Neural progenitor cell (in vitro differentiated cells): Measurements from ENCODE around the gene STRN. TPM values are rescaled to one million over a fixed set of nuclear protein-coding genes. Genes with fewer than 3 reads are reported as not detected.

Source experiments
- DNase-seq: peaks from one replicate; pipeline ENCODE4 v3.0.0-alpha.2; 2016; ENCODE audit warnings: low spot score
- H2AFZ ChIP-seq: fragments of 200-600 bp; sonication (generic); replicated peaks from 2 replicates; pipeline ENCODE4 v1.6.1; 2016; ENCODE audit warnings: antibody characterized with exemption
- H3F3A ChIP-seq: fragments of 200-600 bp; sonication (generic); 2 replicates; pipeline ENCODE4 v1.6.1; 2016; ENCODE audit warnings: antibody characterized with exemption, low read depth
- H3K27ac ChIP-seq: fragments of 200-600 bp; sonication (generic); 2 replicates; pipeline ENCODE4 v1.5.1; 2016; ENCODE audit warnings: mild to moderate bottlenecking
- H3K27me3 ChIP-seq: fragments of 200-600 bp; sonication (generic); 2 replicates; pipeline ENCODE4 v1.6.1; 2016; ENCODE audit warnings: mild to moderate bottlenecking, moderate library complexity
- H3K36me3 ChIP-seq: fragments of 200-600 bp; sonication (generic); 2 replicates; pipeline ENCODE4 v1.5.1; 2016
- H3K4me1 ChIP-seq: fragments of 200-600 bp; sonication (generic); 2 replicates; pipeline ENCODE4 v1.6.1; 2016; ENCODE audit warnings: mixed run types
- H3K4me2 ChIP-seq: fragments of 200-600 bp; sonication (generic); 2 replicates; pipeline ENCODE4 v1.6.1; 2016
- H3K4me3 ChIP-seq: fragments of 200-600 bp; sonication (generic); 2 replicates; pipeline ENCODE4 v1.5.1; 2016
- H3K79me2 ChIP-seq: fragments of 200-600 bp; sonication (generic); 2 replicates; pipeline ENCODE4 v1.6.1; 2016; ENCODE audit warnings: low read depth
- H3K9ac ChIP-seq: fragments of 200-600 bp; sonication (generic); 2 replicates; pipeline ENCODE4 v1.6.1; 2016
- H3K9me3 ChIP-seq: fragments of 200-600 bp; sonication (generic); 2 replicates; pipeline ENCODE4 v1.5.1; 2016; ENCODE audit warnings: low read depth
- H4K20me1 ChIP-seq: fragments of 200-600 bp; sonication (generic); 2 replicates; pipeline ENCODE4 v1.6.1; 2016; ENCODE audit warnings: low read depth
- H3K27ac Mint-ChIP-seq: 3 replicates; pipeline ENCODE4 v1.8.0; 2021; ENCODE audit warnings: mixed read lengths
- H3K27me3 Mint-ChIP-seq: 2 replicates; pipeline ENCODE4 v1.8.0; 2022; ENCODE audit warnings: low read depth, mild to moderate bottlenecking, inconsistent platforms, moderate library complexity, mixed read lengths; ENCODE audit not compliant: insufficient read depth
- H3K36me3 Mint-ChIP-seq: 3 replicates; pipeline ENCODE4 v1.8.0; 2021; ENCODE audit warnings: mixed read lengths
- H3K4me1 Mint-ChIP-seq: 3 replicates; pipeline ENCODE4 v1.8.0; 2021; ENCODE audit warnings: mixed read lengths
- H3K4me3 Mint-ChIP-seq: 3 replicates; pipeline ENCODE4 v1.8.0; 2021; ENCODE audit warnings: mild to moderate bottlenecking, moderate library complexity, mixed read lengths
- H3K9me3 Mint-ChIP-seq: 3 replicates; pipeline ENCODE4 v1.8.0; 2020; ENCODE audit warnings: mixed read lengths
- CTCF ChIP-seq: fragments of 200-600 bp; sonication (generic); IDR thresholded peaks from 2 replicates; pipeline ENCODE4 v1.5.1; 2017; ENCODE audit warnings: antibody characterized with exemption, mild to moderate bottlenecking
- EZH2 ChIP-seq: fragments of 200-600 bp; sonication (generic); IDR thresholded peaks from 2 replicates; pipeline ENCODE4 v1.6.1; 2017; ENCODE audit warnings: antibody characterized with exemption, mild to moderate bottlenecking, moderate library complexity
- EZH2phosphoT487 ChIP-seq: fragments of 200-600 bp; sonication (generic); IDR thresholded peaks from 2 replicates; pipeline ENCODE4 v1.6.1; 2017; ENCODE audit warnings: antibody characterized with exemption
- total RNA-seq: library from RNA; depleted of rRNA; stranded (reverse); fragments of >200 nt; gene quantifications from 2 replicates; pipeline ENCODE4 v1.2.3, GENCODE V29; 2015; ENCODE audit warnings: low replicate concordance

The STRN gene
- total RNA-seq, 1 donor from 2014 or later: 20.9 TPM

DNA sequence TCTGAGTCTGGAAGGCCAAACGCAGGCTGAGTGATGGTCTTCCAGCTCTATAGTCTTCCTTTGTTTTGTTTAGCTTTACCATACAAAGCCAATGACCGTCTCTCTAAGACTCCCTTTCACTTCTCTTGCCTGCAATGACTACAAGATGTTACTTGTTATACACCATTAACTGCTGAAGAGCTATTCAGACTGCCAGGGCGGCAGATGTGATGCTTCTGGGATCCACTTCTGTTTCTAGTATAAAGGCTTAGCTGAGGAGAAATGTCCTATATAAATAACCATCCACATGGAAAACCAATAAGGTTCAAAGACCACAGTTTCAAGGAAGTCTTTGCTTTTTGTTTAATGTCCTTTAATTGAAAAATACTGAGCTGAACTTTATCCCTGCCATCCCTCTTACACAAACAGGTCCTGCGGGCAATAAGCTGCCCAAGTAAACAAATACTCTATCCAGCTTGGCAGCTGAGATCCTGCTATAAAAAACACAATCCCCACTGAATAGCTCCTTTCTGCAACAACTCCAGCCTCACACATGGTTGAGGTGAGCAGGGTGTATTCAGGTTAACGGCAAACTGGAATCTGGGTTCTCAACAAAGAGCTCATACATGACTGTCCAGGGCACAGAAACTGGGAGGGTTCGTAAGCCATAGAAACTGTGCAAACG, 145.3 kb downstream of the STRN start:
- Histone ChIP-seq H3F3A (no peaks in the 10 kb centered on the region), H3K4me1 (peaks cover 22% of the 10 kb centered on the region), H3K4me2 (peak overlapping the region; percentile 13), H3K9ac (no peak overlapping the region), H3K27me3 (no peaks in the 10 kb centered on the region), H3K27ac (no peak overlapping the region), H4K20me1 (no peaks in the 10 kb centered on the region), H3K79me2 (no peaks in the 10 kb centered on the region), H3K9me3 (no peaks in the 10 kb centered on the region), H3K36me3 (no peaks in the 10 kb centered on the region), H2AFZ (no peak overlapping the region), H3K4me3 (no peak overlapping the region)
- Mint-ChIP-seq H3K27me3 (peaks cover 4% of the 10 kb centered on the region), H3K4me3 (no peak overlapping the region), H3K27ac (no peak overlapping the region), H3K4me1 (peaks cover 6% of the 10 kb centered on the region), H3K9me3 (no peaks in the 10 kb centered on the region), H3K36me3 (no peaks in the 10 kb centered on the region)
- no peak for TF ChIP-seq EZH2phosphoT487
- DNase-seq: no peak

DNA sequence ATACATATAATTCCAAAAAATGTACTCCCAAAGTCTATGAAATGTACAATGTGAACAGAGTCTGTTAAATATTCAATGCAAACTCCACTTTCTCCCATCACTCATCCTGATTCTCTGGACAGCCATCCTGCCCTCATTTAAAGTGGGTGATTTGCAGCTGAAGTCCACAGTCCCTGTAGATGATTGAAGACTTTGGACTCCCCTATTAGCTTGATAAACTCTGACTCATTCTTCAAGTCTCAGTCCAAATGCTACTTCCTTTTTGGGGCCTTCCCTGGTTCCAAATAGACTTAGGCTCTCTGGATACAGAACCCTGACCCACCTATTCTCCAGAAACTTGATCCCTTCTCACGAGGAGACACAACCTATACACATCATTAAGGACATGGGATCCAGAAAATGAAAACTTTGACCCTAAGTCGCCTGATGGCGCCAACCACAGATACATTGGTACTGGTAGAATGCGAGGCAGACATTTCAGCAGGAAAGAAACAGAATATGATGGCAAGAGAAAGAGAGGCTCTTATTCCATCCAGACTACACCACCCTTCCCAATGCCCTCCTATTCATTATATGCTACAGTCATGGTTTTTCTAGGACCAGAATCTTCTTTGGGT, 147.1 kb downstream of the STRN start:
- Histone ChIP-seq H4K20me1 (no peaks in the 10 kb centered on the region), H3K27me3 (no peaks in the 10 kb centered on the region), H3K4me1 (peaks cover 19% of the 10 kb centered on the region), H3K9me3 (no peaks in the 10 kb centered on the region), H3K27ac (no peak overlapping the region), H3K4me3 (no peak overlapping the region), H3K79me2 (no peaks in the 10 kb centered on the region), H3F3A (no peaks in the 10 kb centered on the region), H3K4me2 (no peak overlapping the region), H2AFZ (no peak overlapping the region), H3K36me3 (no peaks in the 10 kb centered on the region), H3K9ac (no peak overlapping the region)
- Mint-ChIP-seq H3K4me3 (no peak overlapping the region), H3K9me3 (no peaks in the 10 kb centered on the region), H3K4me1 (peaks cover 3% of the 10 kb centered on the region), H3K27ac (no peak overlapping the region), H3K36me3 (no peaks in the 10 kb centered on the region), H3K27me3 (peaks cover 4% of the 10 kb centered on the region)
- peak; percentile 16 for TF ChIP-seq CTCF
- no peak for TF ChIP-seq EZH2phosphoT487
- no peak for DNase-seq

- no peaks in the 10 kb centered on the region for H3K36me3 Mint-ChIP-seq
- no peak for TF ChIP-seq EZH2phosphoT487
- TF ChIP-seq EZH2: no peak
- no peak for TF ChIP-seq CTCF
These were observed 147.8 kb downstream of the STRN start for GRCh38 chr2:36818542-36818941.

DNA sequence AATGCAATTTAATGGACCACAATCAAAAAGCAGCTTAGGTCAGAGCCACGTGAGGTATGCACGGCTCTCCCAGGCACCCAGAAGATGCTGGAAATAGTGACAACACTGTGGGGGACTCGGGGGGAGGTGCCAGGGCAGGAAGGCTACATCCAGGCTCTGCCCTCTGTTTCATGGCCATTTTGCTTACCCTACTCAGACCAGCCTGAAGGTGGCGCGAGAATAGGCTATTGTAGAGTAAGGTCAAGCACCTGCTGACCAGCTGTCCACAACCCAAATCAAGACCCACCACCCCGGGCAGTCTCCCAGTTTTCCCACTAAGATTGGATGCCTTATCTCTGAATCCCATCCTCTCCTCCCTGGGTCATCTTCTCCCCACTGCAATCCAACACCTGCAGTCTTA, 154.1 kb downstream of the STRN start:
- Histone ChIP-seq H3K4me1 (no peaks in the 10 kb centered on the region), H4K20me1 (no peaks in the 10 kb centered on the region), H3F3A (no peaks in the 10 kb centered on the region), H2AFZ (peak overlapping the region; percentile 5), H3K27ac (no peak overlapping the region), H3K4me2 (no peak overlapping the region), H3K4me3 (no peak overlapping the region), H3K36me3 (no peaks in the 10 kb centered on the region), H3K9ac (no peak overlapping the region), H3K9me3 (no peaks in the 10 kb centered on the region), H3K79me2 (no peaks in the 10 kb centered on the region), H3K27me3 (no peaks in the 10 kb centered on the region)
- TF ChIP-seq CTCF: peak; percentile 47
- TF ChIP-seq EZH2: no peak
- Mint-ChIP-seq H3K9me3 (peaks cover 1% of the 10 kb centered on the region), H3K36me3 (no peaks in the 10 kb centered on the region), H3K4me3 (no peak overlapping the region), H3K27me3 (peaks cover 13% of the 10 kb centered on the region), H3K27ac (no peak overlapping the region), H3K4me1 (no peaks in the 10 kb centered on the region)
- DNase-seq: peak; percentile 39

More at GRCh38 chr2:36818542-36818941, 147.8 kb downstream of the STRN start:
- Histone ChIP-seq H3K9ac (no peak overlapping the region), H3K4me3 (no peak overlapping the region), H3K27ac (no peak overlapping the region), H3K4me1 (peaks cover 17% of the 10 kb centered on the region), H3F3A (no peaks in the 10 kb centered on the region), H3K79me2 (no peaks in the 10 kb centered on the region), H3K4me2 (no peak overlapping the region), H3K9me3 (no peaks in the 10 kb centered on the region), H4K20me1 (no peaks in the 10 kb centered on the region), H2AFZ (no peak overlapping the region), H3K36me3 (no peaks in the 10 kb centered on the region), H3K27me3 (no peaks in the 10 kb centered on the region)
- H3K27ac Mint-ChIP-seq: no peak overlapping the region
- no peak for DNase-seq
- no peak overlapping the region for H3K4me3 Mint-ChIP-seq
- no peaks in the 10 kb centered on the region for H3K4me1 Mint-ChIP-seq
- H3K9me3 Mint-ChIP-seq: no peaks in the 10 kb centered on the region
- peaks cover 4% of the 10 kb centered on the region for H3K27me3 Mint-ChIP-seq
